K562 (cell line): ENCODE measurements around the gene SP100.

Source experiments
- ESRRA ChIP-seq: fragments of 450-650 bp; IDR thresholded peaks from 2 replicates; pipeline ENCODE4 v1.6.1; 2014; ENCODE audit warnings: low read depth, mild to moderate bottlenecking, moderate library complexity, borderline replicate concordance
- MEF2A ChIP-seq: IDR thresholded peaks from 2 replicates; pipeline ENCODE4 v1.6.1; 2011; ENCODE audit warnings: low read depth, mild to moderate bottlenecking, low read length, moderate library complexity; ENCODE audit not compliant: control insufficient read depth
- MTA1 ChIP-seq: fragments of 450-650 bp; IDR thresholded peaks from 2 replicates; pipeline ENCODE4 v1.6.1; 2017; ENCODE audit warnings: borderline replicate concordance
- PHF21A ChIP-seq: fragments of 450-650 bp; IDR thresholded peaks from 2 replicates; pipeline ENCODE4 v1.6.1; 2017; ENCODE audit warnings: low read depth, borderline replicate concordance
- POLR2A ChIP-seq: fragments of 450-650 bp; conservative IDR thresholded peaks from 2 replicates; pipeline ENCODE4 v1.6.1; 2016
- POLR2AphosphoS5 ChIP-seq: IDR thresholded peaks from 2 replicates; pipeline ENCODE4 v1.6.1; 2011; ENCODE audit warnings: mild to moderate bottlenecking, low read depth, low read length, moderate library complexity; ENCODE audit not compliant: control insufficient read depth, insufficient read depth
- SIN3A ChIP-seq, 2 experiments: fragments of 150-350 bp in 1 of 2; IDR thresholded peaks; 2 replicates each; pipeline ENCODE4 v1.6.1; 2011 to 2016; ENCODE audit warnings: borderline replicate concordance in 2 of 2, low read depth in 2 of 2, low read length in 2 of 2, mild to moderate bottlenecking in 2 of 2, moderate library complexity in 2 of 2; ENCODE audit not compliant: control insufficient read depth in 1 of 2
- YBX1 ChIP-seq: fragments of 450-650 bp; IDR thresholded peaks from 2 replicates; pipeline ENCODE4 v1.7.1; 2016; ENCODE audit warnings: mild to moderate bottlenecking
- ZNF124 ChIP-seq: sonication (generic); formaldehyde crosslinking; IDR thresholded peaks from 2 replicates; pipeline ENCODE4 v1.8.1; 2022; ENCODE audit warnings: missing genetic modification reagents
- ZNF431 ChIP-seq: sonication (generic); formaldehyde crosslinking; IDR thresholded peaks from 2 replicates; pipeline ENCODE4 v1.8.0; 2022; ENCODE audit warnings: mild to moderate bottlenecking, missing genetic modification reagents
- ZNF76 ChIP-seq: fragments of 250-450 bp; sonication (Bioruptor Pico); IDR thresholded peaks from 2 replicates; pipeline ENCODE4 v1.4.0; 2020; ENCODE audit warnings: mild to moderate bottlenecking, moderate library complexity, borderline replicate concordance
- ZNF785 ChIP-seq: fragments of 250-450 bp; sonication (Bioruptor Pico); IDR thresholded peaks from 2 replicates; pipeline ENCODE4 v1.4.0; 2020; ENCODE audit warnings: mild to moderate bottlenecking

- no peak for TF ChIP-seq ZNF431
- no peak for TF ChIP-seq ZNF124
- TF ChIP-seq MTA1: no peak
- no peak for TF ChIP-seq ZNF76 (CRISPR knock-in tag)
- TF ChIP-seq YBX1: no peak
- TF ChIP-seq MEF2A: no peak
- TF ChIP-seq POLR2AphosphoS5: no peak
- no peak for TF ChIP-seq SIN3A (IDR thresholded peaks at IDR 0.05; ENCODE audit: borderline replicate concordance in 2 of 2, control insufficient read depth in 1 of 2, low read depth in 2 of 2, low read length in 2 of 2)
- no peak for TF ChIP-seq PHF21A
- no peak for TF ChIP-seq ZNF785
- no peak for TF ChIP-seq ESRRA
- no peak for TF ChIP-seq POLR2A
These were observed 89.2 kb downstream of the SP100 start for GRCh38 chr2:230505162-230505561.
